Globus pallidus (tissue), 1 donor: ENCODE results near the gene STN1.

ENCODE experiments used
- DNase-seq: peaks from one replicate; pipeline ENCODE4 v3.0.0-alpha.2; 2015; ENCODE audit warnings: low spot score

STN1 gene

GRCh38 chr10:103843854-103844570, 74.0 kb downstream of the STN1 start:
- no peak for DNase-seq

- DNase-seq: no peak
Observed at GRCh38 chr10:103843045-103843444, 74.9 kb downstream of the STN1 start.

GRCh38 chr10:103842605-103843004, 75.4 kb downstream of the STN1 start:
- no peak for DNase-seq

GRCh38 chr10:103841519-103841918, 76.5 kb downstream of the STN1 start:
- no peak for DNase-seq

- DNase-seq: no peak
Observed at GRCh38 chr10:103840740-103841070, 77.3 kb downstream of the STN1 start.

GRCh38 chr10:103839872-103840739, 77.9 kb downstream of the STN1 start:
- no peak for DNase-seq

- no peak for DNase-seq
Observed at GRCh38 chr10:103839519-103839871, 78.5 kb downstream of the STN1 start.

GRCh38 chr10:103838862-103839518, 79.0 kb downstream of the STN1 start:
- DNase-seq: no peak

- DNase-seq: no peak
Observed at GRCh38 chr10:103838070-103838395, 80.0 kb downstream of the STN1 start.

GRCh38 chr10:103837370-103838069, 80.5 kb downstream of the STN1 start:
- DNase-seq: no peak

- no peak for DNase-seq
Observed at GRCh38 chr10:103836861-103837260, 81.1 kb downstream of the STN1 start.

- no peak for DNase-seq
Observed at GRCh38 chr10:103836273-103836672, 81.7 kb downstream of the STN1 start.

- DNase-seq: no peak
Observed at GRCh38 chr10:103835096-103836050, 82.6 kb downstream of the STN1 start.

- no peak for DNase-seq
Observed at GRCh38 chr10:103834436-103835095, 83.4 kb downstream of the STN1 start.

GRCh38 chr10:103833731-103834365, 84.1 kb downstream of the STN1 start:
- no peak for DNase-seq

GRCh38 chr10:103832806-103833205, 85.2 kb downstream of the STN1 start:
- DNase-seq: no peak
